ENCODE data around the gene SND1.

The SND1 gene

DNA sequence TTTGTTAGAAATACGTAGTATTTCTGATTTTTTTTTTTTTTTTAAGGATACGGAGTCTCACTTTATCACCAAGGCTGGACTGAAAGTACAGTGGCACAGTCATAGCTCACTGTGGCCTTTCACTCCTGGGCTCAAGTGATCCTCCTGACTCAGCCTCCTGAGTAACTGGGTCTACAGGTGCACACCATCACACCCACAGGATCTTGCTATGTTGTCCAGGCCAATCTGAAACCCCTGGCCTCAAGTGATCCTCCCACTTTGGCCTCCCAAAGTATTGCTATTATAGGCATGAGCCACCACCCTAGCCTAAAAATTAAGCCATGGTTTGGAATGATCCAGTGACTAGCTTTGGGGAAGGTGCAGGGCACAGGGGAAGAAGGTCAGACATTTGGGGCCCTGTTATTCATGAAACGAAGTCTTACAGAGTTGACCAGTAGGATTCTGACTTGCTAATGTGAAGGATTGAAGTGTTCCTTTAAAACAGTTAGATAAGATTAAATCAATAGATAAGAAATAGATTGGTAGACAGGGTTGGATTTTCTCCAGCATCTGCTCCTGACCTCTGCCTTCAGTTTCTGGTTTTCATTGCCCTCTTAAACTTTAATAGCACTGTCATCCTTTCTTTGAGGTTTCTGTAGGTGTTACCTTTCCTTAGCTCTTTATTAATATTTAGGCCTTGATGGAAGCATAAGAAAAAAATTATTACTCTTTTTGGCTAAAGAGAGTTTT is 257.6 kb downstream of the SND1 start:
- no peak overlapping the region for H3K27ac ChIP-seq (ENCODE audit: low read depth, low read length)
- H2AFZ ChIP-seq (ENCODE audit: low read depth, low read length, severe bottlenecking), result no peak overlapping the region
- TF ChIP-seq EZH2phosphoT487 (conservative IDR thresholded peaks at IDR 0.05; ENCODE audit: low read length), result no peak
- TF ChIP-seq, protein P1, sequence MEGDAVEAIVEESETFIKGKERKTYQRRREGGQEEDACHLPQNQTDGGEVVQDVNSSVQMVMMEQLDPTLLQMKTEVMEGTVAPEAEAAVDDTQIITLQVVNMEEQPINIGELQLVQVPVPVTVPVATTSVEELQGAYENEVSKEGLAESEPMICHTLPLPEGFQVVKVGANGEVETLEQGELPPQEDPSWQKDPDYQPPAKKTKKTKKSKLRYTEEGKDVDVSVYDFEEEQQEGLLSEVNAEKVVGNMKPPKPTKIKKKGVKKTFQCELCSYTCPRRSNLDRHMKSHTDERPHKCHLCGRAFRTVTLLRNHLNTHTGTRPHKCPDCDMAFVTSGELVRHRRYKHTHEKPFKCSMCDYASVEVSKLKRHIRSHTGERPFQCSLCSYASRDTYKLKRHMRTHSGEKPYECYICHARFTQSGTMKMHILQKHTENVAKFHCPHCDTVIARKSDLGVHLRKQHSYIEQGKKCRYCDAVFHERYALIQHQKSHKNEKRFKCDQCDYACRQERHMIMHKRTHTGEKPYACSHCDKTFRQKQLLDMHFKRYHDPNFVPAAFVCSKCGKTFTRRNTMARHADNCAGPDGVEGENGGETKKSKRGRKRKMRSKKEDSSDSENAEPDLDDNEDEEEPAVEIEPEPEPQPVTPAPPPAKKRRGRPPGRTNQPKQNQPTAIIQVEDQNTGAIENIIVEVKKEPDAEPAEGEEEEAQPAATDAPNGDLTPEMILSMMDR (IDR thresholded peaks at IDR 0.05; ENCODE audit: insufficient read depth, low read length, poor library complexity, severe bottlenecking), result no peak
- no peaks in the 10 kb centered on the region for H3K9me3 ChIP-seq (ENCODE audit: insufficient read depth, low read length)
- H3K9ac ChIP-seq (ENCODE audit: low read length), result no peak overlapping the region
- H3K27me3 ChIP-seq (ENCODE audit: low read length), result no peaks in the 10 kb centered on the region
- peaks cover 17% of the 10 kb centered on the region for H3F3A ChIP-seq (ENCODE audit: insufficient read depth)
- peaks cover 9% of the 10 kb centered on the region; the same call in 1 of the 2 replicates for H3K79me2 ChIP-seq (ENCODE audit: insufficient read depth, low read length)
- H3K4me2 ChIP-seq (ENCODE audit: low read depth, low read length, poor library complexity, severe bottlenecking), result no peak overlapping the region
- H3K9me2 ChIP-seq (replicated peaks; ENCODE audit: insufficient read depth, low read length), result no peaks in the 10 kb centered on the region
- peaks cover 4% of the 10 kb centered on the region; the same call in 1 of the 2 replicates for H3K36me3 ChIP-seq (ENCODE audit: low read length)
- no peak overlapping the region for H3K4me3 ChIP-seq (ENCODE audit: insufficient read depth, low read length, poor library complexity, severe bottlenecking)
- H4K20me1 ChIP-seq (ENCODE audit: low read depth, low read length), result no peaks in the 10 kb centered on the region

- Histone ChIP-seq H3K4me2 (ENCODE audit: low read depth, low read length, poor library complexity, severe bottlenecking) (no peak overlapping the region), H3K79me2 (ENCODE audit: insufficient read depth, low read length) (peaks cover 9% of the 10 kb centered on the region; the same call in 1 of the 2 replicates), H3K27ac (ENCODE audit: low read depth, low read length) (peak overlapping the region; percentile 72; the same call in 1 of the 2 replicates), H3K36me3 (ENCODE audit: low read length) (no peaks in the 10 kb centered on the region), H3K4me3 (ENCODE audit: insufficient read depth, low read length, poor library complexity, severe bottlenecking) (no peak overlapping the region), H3K9me2 (replicated peaks; ENCODE audit: insufficient read depth, low read length) (no peaks in the 10 kb centered on the region), H2AFZ (ENCODE audit: low read depth, low read length, severe bottlenecking) (no peak overlapping the region), H4K20me1 (ENCODE audit: low read depth, low read length) (no peaks in the 10 kb centered on the region), H3K9me3 (ENCODE audit: insufficient read depth, low read length) (no peaks in the 10 kb centered on the region), H3K27me3 (ENCODE audit: low read length) (no peaks in the 10 kb centered on the region), H3K9ac (ENCODE audit: low read length) (no peak overlapping the region), H3F3A (ENCODE audit: insufficient read depth) (peaks cover 17% of the 10 kb centered on the region)
- TF ChIP-seq EZH2phosphoT487 (conservative IDR thresholded peaks at IDR 0.05; ENCODE audit: low read length), result no peak
- TF ChIP-seq, protein P1 (IDR thresholded peaks at IDR 0.05; ENCODE audit: insufficient read depth, low read length, poor library complexity, severe bottlenecking), result no peak
These were observed 258.7 kb downstream of the SND1 start for GRCh38 chr7:127910670-127911069.

DNA sequence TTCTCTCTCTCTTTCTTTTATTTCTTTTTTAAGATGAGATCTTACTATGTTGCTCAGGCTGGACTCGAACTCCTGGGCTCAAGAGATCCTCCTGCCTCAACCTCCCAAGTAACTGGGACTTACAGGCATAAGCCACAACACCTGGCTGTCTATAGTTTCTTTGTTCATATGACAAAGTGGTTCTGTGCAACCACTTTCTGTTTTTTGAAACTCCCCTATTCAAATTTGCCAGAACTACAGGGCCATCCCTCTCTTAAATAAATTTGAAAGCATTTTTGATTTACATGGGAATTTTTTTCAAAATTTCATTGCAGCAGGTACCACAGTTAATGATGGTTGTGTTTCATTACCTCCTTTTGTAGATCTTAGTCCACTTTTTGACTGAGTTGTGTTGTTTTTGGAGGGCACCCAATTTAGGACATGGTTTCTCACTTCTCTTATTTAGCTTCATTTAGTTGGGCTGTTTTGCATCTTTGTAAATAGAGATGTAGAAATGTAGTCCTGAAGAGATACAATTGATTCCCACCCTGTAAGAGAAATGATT is 260.0 kb downstream of the SND1 start:
- peaks cover 9% of the 10 kb centered on the region; the same call in 1 of the 2 replicates for H3K79me2 ChIP-seq (ENCODE audit: insufficient read depth, low read length)
- no peaks in the 10 kb centered on the region for H3K27me3 ChIP-seq (ENCODE audit: low read length)
- peak overlapping the region; percentile 39 for H3K4me2 ChIP-seq (ENCODE audit: low read depth, low read length, poor library complexity, severe bottlenecking)
- peak overlapping the region; percentile 2 for H3K4me3 ChIP-seq (ENCODE audit: insufficient read depth, low read length, poor library complexity, severe bottlenecking)
- no peaks in the 10 kb centered on the region for H3K9me2 ChIP-seq (replicated peaks; ENCODE audit: insufficient read depth, low read length)
- peaks cover 19% of the 10 kb centered on the region for H3F3A ChIP-seq (ENCODE audit: insufficient read depth)
- no peak for TF ChIP-seq EZH2phosphoT487 (conservative IDR thresholded peaks at IDR 0.05; ENCODE audit: low read length)
- TF ChIP-seq, protein P1 (IDR thresholded peaks at IDR 0.05; ENCODE audit: insufficient read depth, low read length, poor library complexity, severe bottlenecking), result no peak
- H3K9ac ChIP-seq (ENCODE audit: low read length), result no peak overlapping the region
- H3K9me3 ChIP-seq (ENCODE audit: insufficient read depth, low read length), result no peaks in the 10 kb centered on the region
- peak overlapping the region; percentile 72 for H3K27ac ChIP-seq (ENCODE audit: low read depth, low read length)
- no peak overlapping the region for H2AFZ ChIP-seq (ENCODE audit: low read depth, low read length, severe bottlenecking)
- no peaks in the 10 kb centered on the region for H3K36me3 ChIP-seq (ENCODE audit: low read length)
- H4K20me1 ChIP-seq (ENCODE audit: low read depth, low read length), result no peaks in the 10 kb centered on the region

Measured in SU-DHL-6 (cell line).